HPDE6-E6E7 (cell line): ENCODE data around the gene DDX41.
"Not testable (repeated sequence)": the region's sequence is repeated elsewhere in the genome, so short reads cannot be mapped to it uniquely, and the experiment has no call there.

Experiments used
- DNase-seq: peaks from one replicate; pipeline ENCODE4 v3.0.0; 2011; ENCODE audit warnings: missing footprints; ENCODE audit errors: extremely low spot score

DDX41 gene

DNA sequence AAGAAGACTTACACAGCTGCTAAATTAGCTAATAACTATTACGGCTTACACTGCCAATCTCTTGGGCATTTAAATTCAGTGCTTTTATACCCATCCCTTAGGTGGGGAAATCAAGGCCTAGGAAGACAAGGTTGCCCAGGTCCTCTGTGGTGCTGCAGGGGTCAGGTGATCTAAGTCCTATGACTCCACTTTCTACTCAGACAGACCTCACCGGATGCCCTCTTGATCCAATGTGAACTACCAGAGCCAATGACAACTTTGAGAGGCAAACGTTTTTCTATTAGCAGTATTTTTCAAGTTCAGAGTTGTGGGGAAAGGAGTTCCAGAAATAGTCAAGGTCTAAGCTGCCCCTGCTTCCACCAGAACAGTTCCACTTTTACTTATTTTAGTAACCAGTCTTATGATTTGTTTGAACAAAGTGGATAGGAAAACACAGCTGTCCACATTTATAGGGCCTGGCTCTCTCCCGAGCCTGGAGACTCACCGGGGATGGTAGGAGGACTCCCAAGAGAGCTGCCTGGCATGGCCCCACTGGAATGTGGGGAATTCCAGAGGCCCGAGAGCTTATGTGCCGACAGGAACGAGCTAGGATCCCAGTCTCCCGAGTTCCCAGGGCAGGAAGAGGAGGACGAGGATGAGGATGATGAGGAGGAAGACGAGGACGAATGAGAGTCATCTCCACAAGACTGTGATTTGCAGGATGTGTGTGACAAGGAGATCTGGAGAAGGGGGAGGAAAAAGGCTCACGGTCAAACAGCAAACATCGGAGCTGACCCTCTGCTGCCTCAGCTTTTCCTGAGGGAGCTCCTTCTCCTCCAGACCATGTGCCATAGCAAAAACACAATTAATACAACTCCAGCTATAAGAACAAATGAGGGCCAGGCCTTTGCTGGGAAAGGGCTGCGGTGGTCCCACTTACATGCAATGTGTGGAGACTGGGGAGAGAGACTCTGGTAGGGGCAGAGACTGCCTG, 20.9 kb upstream of the DDX41 start:
- DNase-seq = no peak

DNA sequence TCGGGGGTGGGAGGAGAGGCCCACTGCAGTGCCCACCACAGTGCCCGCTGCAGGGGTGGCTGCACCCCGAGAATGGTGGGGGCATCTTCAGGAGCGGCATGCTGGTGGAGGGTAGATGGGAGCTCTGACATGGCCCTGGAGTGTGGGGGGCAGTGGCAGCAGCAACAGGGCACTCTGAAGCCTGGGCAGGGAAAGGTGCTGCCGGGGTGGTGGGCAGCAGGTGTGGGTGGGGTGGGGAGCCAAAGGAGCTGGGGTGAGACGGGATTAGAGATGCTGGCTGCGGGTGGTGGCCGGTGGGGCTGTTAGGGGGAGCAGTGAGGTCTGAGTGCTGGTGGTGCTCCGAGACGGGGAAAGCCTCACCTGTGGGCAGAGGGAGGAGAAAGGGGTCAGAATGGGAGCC, 19.6 kb upstream of the DDX41 start:
- no peak for DNase-seq

DNA sequence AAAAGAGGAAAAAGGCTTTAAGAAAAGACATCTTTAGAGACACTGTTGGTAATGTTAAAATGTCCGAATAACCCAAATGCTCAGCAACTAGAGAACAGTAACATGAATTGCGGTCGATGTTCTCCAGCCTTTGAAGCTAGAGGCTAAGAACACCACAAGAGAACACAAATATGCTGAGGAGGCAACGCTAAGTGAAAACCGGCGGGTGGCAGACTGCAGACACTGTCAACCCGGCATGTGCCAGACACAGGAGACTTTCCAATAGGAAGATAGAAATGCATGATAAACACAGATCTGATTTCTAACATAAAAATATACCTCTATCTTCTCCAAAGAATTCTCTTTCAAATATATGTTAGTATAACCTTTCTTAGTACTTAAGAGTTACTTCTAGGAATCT, 18.4 kb upstream of the DDX41 start:
- DNase-seq = no peak

DNA sequence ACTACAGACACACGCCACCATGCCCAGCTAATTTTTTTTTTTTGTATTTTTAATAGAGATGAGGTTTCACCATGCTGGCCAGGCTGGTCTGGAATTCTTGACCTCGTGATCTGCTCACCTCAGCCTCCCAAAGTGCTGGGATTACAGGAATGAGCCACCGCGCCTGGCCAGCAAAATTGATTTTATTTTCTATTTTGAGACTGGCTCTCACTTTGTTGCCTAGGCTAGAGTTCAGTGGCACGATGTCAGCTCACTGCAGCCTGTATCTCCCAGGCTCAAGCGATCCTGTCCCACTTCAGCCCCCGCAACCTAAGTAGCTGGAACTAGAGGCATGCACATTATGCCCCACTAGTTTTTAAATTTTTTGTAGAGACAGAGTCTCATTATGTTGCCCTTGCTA, 17.7 kb upstream of the DDX41 start:
- not testable (repeated sequence) for DNase-seq

DNA sequence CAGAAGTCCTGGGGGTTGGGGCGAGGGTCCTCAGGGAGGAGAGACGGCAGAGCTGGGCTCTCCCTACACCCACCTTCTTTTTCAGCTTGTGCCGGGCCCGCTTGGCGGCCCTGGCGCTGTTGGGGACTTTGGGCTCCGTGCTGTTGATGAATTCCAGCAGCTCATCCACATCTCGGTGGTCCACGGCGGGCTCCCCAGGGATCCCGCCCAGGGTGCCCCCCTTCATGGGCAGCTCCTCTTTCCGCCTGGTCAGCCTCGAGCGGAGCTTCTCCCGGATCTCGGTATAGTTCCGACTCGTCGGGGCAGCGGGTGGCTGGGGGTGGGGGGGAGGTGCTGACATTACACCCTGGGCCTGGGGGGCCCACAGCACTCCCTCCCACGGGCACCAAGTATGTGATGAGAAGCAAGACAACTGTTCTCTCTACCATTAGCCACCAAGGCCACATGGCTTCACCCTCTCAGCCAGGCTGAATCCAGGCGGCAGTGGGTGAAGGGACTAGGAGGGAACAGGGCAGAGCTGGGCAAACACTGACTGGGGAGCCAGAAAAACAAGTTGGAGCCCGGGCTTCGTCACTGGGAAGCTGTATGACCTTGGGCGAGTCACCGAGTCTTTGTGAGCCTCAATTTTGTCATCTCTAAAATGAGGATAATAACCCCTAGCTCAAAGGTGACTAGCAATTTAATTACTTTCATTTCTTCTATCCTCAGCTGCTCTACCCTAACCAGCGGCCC, 14.6 kb upstream of the DDX41 start:
- DNase-seq = no peak

DNA sequence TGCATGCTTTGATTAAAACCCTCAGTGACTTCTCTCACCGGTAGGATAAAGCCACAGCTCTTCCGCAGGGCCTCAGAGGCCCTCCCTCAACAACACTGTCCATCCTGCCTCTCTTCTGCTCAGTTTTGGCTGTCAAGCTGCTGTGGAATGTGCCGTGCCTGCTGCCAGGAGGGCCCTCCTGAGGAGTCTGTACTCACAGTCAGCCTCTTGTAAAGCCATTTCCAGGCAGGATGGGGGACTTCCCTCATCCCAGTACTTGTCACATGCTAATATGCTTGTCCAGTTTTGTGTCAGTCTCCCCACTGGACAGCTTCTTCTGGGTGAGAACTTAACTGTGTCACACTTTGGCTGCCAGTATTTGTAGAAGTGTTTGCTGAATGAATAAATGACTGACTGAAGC, 13.9 kb upstream of the DDX41 start:
- DNase-seq = no peak

DNA sequence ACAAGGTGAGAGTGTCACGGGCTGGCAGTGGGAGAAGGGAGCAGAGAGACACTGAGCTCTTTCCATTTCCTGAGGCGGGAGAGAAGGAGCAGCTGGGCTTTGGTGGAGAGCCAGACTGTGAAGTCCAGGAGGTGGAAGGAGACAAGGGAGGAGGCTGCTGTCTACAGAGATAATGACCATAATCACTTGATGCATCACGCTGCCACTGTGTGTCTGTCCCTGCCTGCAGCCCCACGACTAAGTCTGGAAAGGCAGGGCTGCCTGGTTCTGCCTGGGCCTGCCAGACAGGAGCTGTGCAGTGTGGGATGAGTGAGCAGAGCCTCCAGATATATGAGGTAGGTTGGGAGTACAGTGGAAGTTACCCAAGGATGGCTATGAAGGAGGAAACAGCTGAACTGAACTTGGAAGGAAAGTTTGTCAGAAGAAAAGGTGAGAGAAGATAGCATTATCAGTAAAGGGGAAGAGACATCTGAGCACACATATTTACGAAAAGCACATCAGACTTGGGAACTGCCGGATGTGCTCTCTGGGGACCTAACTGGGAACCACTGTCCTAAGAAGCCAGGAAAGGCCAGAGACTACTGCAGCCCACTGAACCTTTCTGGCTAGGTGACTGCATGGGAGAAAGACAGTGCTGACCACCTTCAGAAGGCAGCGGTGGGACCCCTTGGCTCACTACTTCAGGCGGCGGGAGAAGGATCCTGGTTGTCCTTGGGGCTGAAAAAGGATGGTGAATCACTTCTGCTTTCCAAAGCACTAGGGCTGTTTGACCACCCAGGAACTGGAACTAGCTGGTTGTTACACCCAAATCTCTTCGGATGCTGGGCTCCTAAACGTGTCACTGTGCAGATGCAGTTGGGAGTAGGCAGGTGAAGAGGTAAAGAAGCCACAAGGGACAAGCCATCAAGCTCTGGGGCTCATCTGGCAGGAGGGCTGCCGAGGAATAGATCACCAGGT, 12.8 kb upstream of the DDX41 start:
- no peak for DNase-seq

DNA sequence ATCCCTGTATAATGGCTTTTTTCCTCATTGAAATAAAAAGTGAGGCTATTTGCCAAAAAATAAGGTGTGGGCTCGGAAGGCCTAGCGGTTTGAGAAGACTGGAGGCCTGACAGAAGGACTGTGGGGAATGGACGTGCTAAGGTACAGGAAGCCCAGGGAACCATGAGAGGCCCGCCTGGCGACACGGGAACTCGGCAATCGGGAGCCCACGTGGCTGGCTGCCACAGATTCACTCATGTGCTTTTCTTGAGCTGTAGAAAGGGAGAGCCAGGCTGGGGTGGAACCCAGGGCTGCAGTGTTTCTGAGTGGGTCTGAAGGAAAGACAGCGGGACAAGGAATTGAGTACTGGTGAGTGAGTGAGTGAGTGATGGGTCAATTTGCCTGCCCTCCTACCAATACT, 11.9 kb upstream of the DDX41 start:
- no peak for DNase-seq

DNA sequence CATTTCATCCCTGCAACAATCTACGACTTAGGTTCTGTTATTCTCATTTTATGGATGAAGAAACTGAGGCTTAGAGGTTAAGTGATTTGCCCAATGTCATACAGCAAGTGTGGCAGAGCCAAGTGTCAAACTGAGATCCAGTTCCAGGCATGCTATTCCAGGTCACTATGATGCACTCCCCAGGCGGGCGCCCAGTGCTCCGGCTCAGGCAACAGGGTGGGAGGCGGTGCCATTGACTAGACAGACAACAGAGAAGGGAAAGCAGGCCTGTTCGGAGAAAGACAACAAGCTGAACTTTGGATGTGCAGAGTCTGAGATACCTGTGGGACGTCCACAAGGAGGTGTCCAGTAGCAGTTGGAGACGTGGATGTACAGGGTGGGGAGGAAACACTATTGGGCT, 10.8 kb upstream of the DDX41 start:
- DNase-seq = no peak

DNA sequence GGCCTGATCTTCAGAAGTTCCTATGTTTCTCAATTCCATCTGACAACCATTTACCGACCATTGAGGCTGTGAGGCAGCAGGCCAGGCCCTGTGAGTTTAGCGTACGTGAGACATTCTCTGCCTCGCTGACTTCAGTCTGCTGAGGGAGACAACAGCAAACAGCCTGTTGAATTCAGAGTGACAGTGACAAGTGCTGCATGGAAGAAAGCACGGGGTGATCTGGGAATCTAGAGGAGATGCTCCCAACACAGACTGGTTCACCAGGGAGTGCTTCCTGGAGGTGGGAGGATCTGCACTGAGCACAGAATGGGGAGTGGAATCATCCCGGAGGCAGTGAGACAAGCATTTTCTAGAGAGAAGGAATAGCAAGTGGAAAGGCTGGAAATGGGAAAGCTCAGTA, 10.0 kb upstream of the DDX41 start:
- DNase-seq = no peak

DNA sequence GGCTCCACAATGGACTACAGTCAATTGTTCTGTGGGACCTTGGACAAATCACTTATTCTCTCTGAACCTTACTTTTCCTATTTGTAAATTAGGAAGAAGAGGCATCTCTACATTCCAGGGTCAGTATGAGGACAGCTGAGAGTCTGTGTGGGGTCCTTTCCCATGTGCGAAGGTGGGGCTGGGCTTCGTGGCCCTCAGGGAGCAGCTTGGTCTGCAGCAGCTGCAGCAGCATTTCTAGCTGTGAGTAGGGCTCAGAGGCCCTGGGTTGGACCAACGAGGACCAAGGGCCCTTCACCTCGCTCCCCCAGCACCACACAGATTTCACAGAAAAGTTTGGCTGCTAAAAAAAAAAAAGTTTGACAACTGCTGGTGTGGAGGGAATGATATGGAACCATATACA, 9.4 kb upstream of the DDX41 start:
- no peak for DNase-seq

DNA sequence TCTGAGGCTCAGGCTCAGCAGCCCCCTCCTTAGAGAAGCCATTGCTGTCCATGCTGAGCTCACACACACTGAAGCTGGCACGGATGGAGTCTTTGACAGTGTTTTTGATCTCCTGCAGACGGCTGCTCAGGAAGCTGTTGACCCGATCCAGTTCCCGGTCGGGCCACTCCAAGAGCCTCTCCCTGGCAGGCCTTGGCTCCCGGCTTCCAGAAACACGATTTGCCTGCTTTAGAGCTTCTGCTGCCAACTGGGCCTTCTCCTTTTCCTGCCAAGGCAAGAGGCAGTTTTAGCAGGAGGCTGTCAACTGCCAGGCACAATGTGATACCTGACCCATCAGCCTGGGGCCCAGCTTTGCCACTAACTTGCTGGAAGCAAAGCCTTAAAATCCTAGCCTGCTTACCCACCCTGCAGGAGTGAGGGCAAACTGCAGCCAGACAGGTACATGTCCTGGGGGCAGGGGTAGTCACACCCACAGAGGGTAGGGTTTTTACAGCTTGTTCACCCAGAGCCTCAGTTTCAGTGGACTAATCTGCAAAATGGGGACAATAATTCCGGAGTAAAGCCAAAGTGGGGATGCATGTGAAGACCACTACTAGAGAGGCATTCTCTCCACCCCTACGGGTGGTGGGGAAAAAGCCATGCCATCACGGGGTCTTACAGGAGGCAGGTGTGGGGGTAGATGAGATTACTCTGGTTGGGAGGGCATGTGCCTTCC, 8.3 kb upstream of the DDX41 start:
- DNase-seq = no peak

DNA sequence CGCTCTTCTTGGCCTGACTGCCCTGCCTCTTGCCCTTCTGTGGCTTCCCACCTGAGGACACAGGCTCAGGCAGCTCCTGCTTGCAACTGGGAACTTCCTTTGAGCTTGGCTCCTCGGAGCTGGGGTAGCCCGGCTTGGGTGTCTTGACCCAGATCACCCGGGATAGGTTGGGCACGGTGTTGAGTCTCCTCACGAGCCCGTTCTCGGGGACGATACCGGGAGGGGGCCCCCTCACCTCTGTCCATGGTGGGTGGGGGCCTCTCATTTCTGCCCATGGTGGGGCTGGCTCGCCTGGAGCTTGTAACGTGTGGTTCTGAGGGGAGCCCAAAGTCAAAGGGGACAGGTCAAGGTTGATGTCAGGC, 7.8 kb upstream of the DDX41 start:
- no peak for DNase-seq

DNA sequence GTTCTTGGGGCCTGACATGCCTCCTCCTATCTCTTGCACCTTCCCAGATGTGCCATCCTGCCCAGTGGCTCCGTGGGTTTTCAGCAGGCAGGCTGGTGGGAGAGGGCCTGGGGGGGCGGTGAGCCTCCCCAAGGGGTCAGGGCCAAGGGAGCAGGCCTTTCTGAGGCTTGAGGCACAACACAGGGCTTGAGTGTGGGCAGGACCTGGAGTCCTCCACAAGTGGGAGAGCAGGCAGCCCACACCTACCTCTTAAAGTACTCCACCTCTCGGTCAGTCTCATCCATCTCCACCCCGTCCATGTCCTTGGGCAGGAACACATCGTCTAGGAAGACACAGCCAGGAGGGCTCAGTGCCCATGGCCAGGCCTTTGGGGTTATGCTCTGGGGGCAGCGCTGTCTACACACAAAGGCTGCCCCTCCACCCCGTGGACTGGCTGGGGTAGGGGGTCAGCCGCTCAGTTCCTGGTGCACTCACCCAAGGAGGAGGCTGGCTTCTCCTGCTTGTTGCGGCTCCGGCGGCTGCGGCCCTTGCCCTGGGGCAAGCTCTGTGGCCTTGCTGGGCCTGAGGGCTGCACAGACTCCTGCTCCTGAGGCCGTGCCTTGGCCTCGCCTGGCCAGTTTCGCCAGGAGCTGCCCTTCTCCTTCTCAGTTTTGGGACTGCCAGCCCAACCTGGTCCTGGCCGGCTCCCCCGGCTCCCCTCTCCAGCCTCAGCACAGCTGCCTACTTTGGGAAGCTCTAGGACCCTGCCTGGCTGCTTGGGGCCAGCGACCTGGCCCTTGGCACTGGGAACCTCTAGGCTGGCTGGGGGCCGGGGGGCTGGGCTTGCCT, 7.2 kb upstream of the DDX41 start:
- DNase-seq = no peak

DNA sequence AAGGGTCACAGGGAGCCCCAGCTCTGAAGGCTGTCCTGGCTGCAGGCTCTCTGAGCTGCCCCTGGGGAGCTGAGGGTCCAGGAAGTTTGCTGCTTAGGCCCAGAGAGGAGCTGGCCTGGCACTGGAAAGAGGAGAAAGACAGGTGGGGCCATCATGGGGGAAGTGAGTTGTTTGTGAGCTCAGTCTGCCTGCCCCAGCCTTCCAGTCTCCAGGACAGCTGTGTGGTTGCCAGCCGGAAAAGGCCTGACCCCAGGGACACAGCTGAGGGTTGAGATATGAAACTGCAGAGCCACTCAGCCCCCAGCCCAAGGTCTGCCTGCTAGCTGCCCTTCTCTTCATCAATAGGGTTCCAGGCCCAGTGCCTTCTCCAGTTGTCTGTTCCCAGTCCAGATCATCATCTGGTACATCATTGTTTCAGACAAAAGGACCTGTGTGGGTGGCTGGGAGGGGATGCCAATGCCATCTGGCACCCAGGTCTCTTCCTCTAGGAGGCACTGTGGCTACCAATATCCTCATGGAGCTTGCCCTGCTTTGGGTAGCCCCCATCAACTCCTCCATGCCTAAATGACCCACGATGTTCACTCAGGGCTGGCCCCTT, 4.3 kb upstream of the DDX41 start:
- no peak for DNase-seq

DNA sequence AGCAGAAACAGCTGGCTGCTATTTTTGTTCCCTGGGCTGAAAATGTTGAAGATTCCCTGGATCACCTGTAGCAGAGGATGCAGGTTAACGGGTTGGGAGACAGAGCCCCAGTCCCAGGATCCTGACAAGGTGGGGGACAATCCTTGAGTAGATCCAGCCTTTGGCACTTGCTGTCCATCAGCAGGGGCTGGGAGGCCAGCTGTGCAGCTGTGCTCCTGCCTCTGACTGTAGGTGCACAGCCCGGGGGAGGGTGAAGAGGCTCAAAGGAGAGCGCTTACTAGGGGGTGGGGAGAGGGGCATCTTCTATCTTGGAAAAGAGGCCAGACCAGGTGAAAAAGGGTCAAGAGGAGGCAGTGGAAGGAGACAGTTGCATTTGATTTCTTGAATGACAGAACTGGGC, 3.5 kb upstream of the DDX41 start:
- no peak for DNase-seq

DNA sequence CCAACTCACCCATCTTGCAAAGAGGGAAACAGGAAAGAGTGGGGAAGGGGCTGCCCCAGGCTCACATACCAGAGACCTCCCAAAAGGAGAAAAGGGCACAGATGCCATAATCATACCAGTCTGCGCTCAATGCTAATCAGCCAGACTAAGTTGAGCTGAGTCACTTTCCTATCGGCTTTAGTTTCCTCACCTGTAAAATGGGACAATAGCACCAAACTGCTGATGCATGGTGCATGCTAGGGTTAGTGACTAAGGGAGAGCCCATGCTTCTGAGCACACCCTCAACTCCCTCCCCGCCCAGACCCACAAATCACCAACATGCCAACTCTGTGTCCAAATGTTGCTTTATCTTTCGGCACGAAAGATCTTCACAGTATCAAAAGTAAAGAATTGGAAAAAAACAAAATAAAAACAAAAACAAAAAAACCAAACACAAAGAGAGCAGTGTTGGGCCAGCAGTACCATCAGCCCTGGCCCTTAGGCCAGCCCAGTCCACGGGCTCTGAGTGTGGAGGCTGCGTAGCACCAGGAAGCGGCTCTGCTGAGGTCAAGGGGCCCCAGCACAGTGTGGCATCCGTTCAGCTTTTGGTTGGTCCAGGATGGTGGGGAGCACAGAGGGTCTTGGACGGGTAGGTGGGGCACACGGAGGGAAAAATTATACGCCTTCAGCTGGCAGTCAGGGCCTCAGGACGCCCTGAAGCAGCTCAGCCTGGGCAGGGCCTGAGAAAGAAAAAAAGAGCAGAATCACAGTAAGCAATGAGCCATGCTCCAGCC, 2.9 kb upstream of the DDX41 start:
- DNase-seq = no peak

DNA sequence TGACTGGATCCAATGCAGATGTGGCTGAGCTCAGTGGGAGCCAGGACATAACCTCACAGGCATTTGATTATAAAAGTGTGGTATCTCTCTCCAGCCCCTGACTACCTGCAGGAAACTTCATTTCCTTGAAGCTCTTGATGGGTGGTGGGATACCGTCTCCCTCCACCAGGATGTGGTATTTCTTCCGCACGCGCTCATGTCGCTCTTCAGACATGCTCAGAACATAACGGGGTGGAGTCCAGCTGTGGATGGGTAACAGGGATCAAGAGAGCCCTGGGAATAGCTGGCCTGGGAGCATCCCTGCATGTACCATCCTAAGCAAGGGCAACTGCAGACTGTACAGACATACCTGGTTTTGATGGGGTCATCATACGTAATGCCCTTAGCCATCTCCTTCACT, 1.2 kb downstream of the DDX41 start:
- no peak for DNase-seq

DNA sequence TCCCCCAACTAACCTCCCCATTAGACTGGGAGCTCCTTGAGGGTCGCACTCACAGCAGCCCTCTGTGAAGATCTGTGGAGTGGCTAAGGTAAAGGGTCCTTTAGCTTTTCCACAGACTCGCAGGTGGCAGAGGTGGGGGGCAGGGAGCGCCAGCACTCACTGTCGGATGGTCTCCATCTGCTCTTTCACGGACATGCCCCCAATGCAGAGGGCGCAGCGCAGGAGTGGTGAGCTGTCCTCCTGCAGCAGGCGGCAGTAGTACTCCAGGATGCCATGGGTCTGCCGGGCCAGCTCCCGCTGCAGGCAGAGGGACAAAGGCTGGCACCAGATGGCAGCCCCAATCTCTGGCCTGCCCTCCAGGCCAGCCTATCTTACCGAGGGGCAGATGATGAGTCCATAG, 2.2 kb downstream of the DDX41 start:
- DNase-seq = no peak
